ENCODE data around the gene PDIA6. TPM values are rescaled to one million over a fixed set of nuclear protein-coding genes. Genes with fewer than 3 reads are reported as not detected.
"Not testable (repeated sequence)": the region's sequence is repeated elsewhere in the genome, so short reads cannot be mapped to it uniquely, and the experiment has no call there.

Gene PDIA6
- total RNA-seq, 1 experiment from 2014 or later = 317 TPM

DNA sequence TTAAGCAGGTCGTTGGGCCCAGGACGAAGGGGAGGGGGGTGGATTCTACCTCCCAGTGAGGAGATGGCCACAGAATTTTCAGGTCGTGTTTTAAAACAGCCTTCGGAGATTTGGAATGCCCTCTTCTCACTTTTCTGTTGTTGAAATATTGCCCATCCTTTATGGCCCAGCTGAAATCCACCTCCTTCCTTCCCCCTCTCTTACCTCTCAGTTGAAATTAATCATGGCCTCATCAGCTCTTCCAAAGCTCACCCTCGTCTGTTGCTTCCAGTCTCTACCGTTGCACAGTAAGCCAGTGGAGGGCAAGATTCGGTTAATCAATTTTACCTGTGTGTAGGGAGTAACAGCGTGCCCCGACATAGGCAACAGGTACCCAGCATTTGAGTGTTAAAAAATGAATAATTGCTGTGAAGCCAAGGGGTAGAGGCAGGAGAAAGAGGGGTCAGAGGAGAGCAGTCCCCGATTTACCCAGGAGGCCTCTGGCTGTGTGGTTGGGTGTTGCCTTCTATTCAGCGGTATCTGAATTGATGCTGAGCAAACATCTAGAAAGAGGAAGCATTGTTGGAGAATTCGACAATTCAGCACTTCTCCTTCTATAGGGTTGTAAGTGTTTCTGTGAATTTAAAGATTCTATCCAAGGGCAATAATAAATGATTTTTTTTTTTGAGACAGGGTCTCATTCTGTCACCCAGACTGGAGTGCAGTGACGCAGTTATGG lies 8.6 kb upstream of the PDIA6 start:
- H3K36me3 Mint-ChIP-seq (ENCODE audit: insufficient read depth, unreplicated experiment) = no peaks in the 10 kb centered on the region
- H3K27ac Mint-ChIP-seq (ENCODE audit: unreplicated experiment) = no peak overlapping the region
- no TSS peak for BruUV-seq (replicated peaks)
- intact Hi-C loops (cut with micrococcal nuclease; ENCODE audit: unreplicated experiment) = no loop called here
- no peak for DNase-seq
- no peaks in the 10 kb centered on the region for H3K4me1 Mint-ChIP-seq (ENCODE audit: low read depth, unreplicated experiment)
- CTCF ChIA-PET = no interaction called here
- TF ChIP-seq, protein P1, sequence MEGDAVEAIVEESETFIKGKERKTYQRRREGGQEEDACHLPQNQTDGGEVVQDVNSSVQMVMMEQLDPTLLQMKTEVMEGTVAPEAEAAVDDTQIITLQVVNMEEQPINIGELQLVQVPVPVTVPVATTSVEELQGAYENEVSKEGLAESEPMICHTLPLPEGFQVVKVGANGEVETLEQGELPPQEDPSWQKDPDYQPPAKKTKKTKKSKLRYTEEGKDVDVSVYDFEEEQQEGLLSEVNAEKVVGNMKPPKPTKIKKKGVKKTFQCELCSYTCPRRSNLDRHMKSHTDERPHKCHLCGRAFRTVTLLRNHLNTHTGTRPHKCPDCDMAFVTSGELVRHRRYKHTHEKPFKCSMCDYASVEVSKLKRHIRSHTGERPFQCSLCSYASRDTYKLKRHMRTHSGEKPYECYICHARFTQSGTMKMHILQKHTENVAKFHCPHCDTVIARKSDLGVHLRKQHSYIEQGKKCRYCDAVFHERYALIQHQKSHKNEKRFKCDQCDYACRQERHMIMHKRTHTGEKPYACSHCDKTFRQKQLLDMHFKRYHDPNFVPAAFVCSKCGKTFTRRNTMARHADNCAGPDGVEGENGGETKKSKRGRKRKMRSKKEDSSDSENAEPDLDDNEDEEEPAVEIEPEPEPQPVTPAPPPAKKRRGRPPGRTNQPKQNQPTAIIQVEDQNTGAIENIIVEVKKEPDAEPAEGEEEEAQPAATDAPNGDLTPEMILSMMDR (IDR thresholded peaks at IDR 0.05; ENCODE audit: unreplicated experiment) = no peak
- peaks cover 90% of the 10 kb centered on the region for H3K27me3 Mint-ChIP-seq (ENCODE audit: unreplicated experiment)
- H3K4me3 Mint-ChIP-seq (ENCODE audit: low read depth, unreplicated experiment) = no peak overlapping the region
- H3K9me3 Mint-ChIP-seq (ENCODE audit: low read depth, unreplicated experiment) = peaks cover 3% of the 10 kb centered on the region

- H3K9me3 Mint-ChIP-seq (ENCODE audit: low read depth, unreplicated experiment) = no peaks in the 10 kb centered on the region
- no TSS peak for BruUV-seq (replicated peaks)
- no peak for DNase-seq
- H3K27me3 Mint-ChIP-seq (ENCODE audit: unreplicated experiment) = peaks cover 89% of the 10 kb centered on the region
- intact Hi-C loops (cut with micrococcal nuclease; ENCODE audit: unreplicated experiment) = no loop called here
- H3K36me3 Mint-ChIP-seq (ENCODE audit: insufficient read depth, unreplicated experiment) = no peaks in the 10 kb centered on the region
- H3K27ac Mint-ChIP-seq (ENCODE audit: unreplicated experiment) = no peak overlapping the region
- TF ChIP-seq, protein P1 (IDR thresholded peaks at IDR 0.05; ENCODE audit: unreplicated experiment) = no peak
- no peaks in the 10 kb centered on the region for H3K4me1 Mint-ChIP-seq (ENCODE audit: low read depth, unreplicated experiment)
- CTCF ChIA-PET = no interaction called here
- no peak overlapping the region for H3K4me3 Mint-ChIP-seq (ENCODE audit: low read depth, unreplicated experiment)
These were observed 8.0 kb upstream of the PDIA6 start for GRCh38 chr2:10820562-10820961.

GRCh38 chr2:10819714-10820314 lies 7.2 kb upstream of the PDIA6 start:
- TF ChIP-seq, protein P1 (IDR thresholded peaks at IDR 0.05; ENCODE audit: unreplicated experiment) = no peak
- H3K9me3 Mint-ChIP-seq (ENCODE audit: low read depth, unreplicated experiment) = no peaks in the 10 kb centered on the region
- no peak overlapping the region for H3K27ac Mint-ChIP-seq (ENCODE audit: unreplicated experiment)
- peaks cover 81% of the 10 kb centered on the region for H3K27me3 Mint-ChIP-seq (ENCODE audit: unreplicated experiment)
- H3K4me1 Mint-ChIP-seq (ENCODE audit: low read depth, unreplicated experiment) = no peaks in the 10 kb centered on the region
- CTCF ChIA-PET = no interaction called here
- intact Hi-C loops (cut with micrococcal nuclease; ENCODE audit: unreplicated experiment) = loop anchor here (10.0 kb wide), 1 partner anchor 105 kb away; no protein-coding TSS in a partner anchor
- DNase-seq = no peak
- no peak overlapping the region for H3K4me3 Mint-ChIP-seq (ENCODE audit: low read depth, unreplicated experiment)
- no peaks in the 10 kb centered on the region for H3K36me3 Mint-ChIP-seq (ENCODE audit: insufficient read depth, unreplicated experiment)
- no TSS peak for BruUV-seq (replicated peaks)

- H3K27ac Mint-ChIP-seq (ENCODE audit: unreplicated experiment) = no peak overlapping the region
- TF ChIP-seq, protein P1 (IDR thresholded peaks at IDR 0.05; ENCODE audit: unreplicated experiment) = no peak
- intact Hi-C loops (cut with micrococcal nuclease; ENCODE audit: unreplicated experiment) = loop anchor here (10.0 kb wide), 1 partner anchor 104 kb away; no protein-coding TSS in a partner anchor
- H3K9me3 Mint-ChIP-seq (ENCODE audit: low read depth, unreplicated experiment) = no peaks in the 10 kb centered on the region
- no TSS peak for BruUV-seq (replicated peaks)
- DNase-seq = no peak
- CTCF ChIA-PET = no interaction called here
- no peaks in the 10 kb centered on the region for H3K36me3 Mint-ChIP-seq (ENCODE audit: insufficient read depth, unreplicated experiment)
- peaks cover 73% of the 10 kb centered on the region for H3K27me3 Mint-ChIP-seq (ENCODE audit: unreplicated experiment)
- no peak overlapping the region for H3K4me3 Mint-ChIP-seq (ENCODE audit: low read depth, unreplicated experiment)
- H3K4me1 Mint-ChIP-seq (ENCODE audit: low read depth, unreplicated experiment) = no peaks in the 10 kb centered on the region
These were observed 6.4 kb upstream of the PDIA6 start for GRCh38 chr2:10818984-10819383.

- peaks cover 66% of the 10 kb centered on the region for H3K27me3 Mint-ChIP-seq (ENCODE audit: unreplicated experiment)
- not testable (repeated sequence) for H3K4me3 Mint-ChIP-seq (ENCODE audit: low read depth, unreplicated experiment); H3K27ac Mint-ChIP-seq (ENCODE audit: unreplicated experiment); H3K36me3 Mint-ChIP-seq (ENCODE audit: insufficient read depth, unreplicated experiment); H3K4me1 Mint-ChIP-seq (ENCODE audit: low read depth, unreplicated experiment); H3K9me3 Mint-ChIP-seq (ENCODE audit: low read depth, unreplicated experiment); BruUV-seq (replicated peaks); DNase-seq
- intact Hi-C loops (cut with micrococcal nuclease; ENCODE audit: unreplicated experiment) = loop anchor here (10.0 kb wide), 1 partner anchor 104 kb away; no protein-coding TSS in a partner anchor
- CTCF ChIA-PET = interaction anchor here (1.9 kb wide), 1 partner anchor 17 kb away, joined by 4 read pairs; no protein-coding TSS in a partner anchor
These were observed 5.7 kb upstream of the PDIA6 start for GRCh38 chr2:10818305-10818704.
